Trophoblast cell (in vitro differentiated cells and primary cell): ENCODE data around the gene NME3.

Experiments used
- DNase-seq, 2 donors: peaks; one replicate each; pipeline ENCODE4 v3.0.0-alpha.2; 2016
- H2AFZ ChIP-seq: 2 replicates; pipeline ENCODE4 v1.6.1; 2013; ENCODE audit warnings: low read length, moderate library complexity, mild to moderate bottlenecking; ENCODE audit not compliant: insufficient read depth, poor library complexity
- H2AK5ac ChIP-seq: 2 replicates; pipeline ENCODE4 v1.6.1; 2013; ENCODE audit warnings: mild to moderate bottlenecking, low read length
- H2BK120ac ChIP-seq: 2 replicates; pipeline ENCODE4 v1.6.1; 2013; ENCODE audit warnings: low read length, mild to moderate bottlenecking, moderate library complexity; ENCODE audit not compliant: insufficient read depth, poor library complexity
- H2BK12ac ChIP-seq: 2 replicates; pipeline ENCODE4 v1.6.1; 2013; ENCODE audit warnings: mild to moderate bottlenecking, low read length, moderate library complexity
- H2BK5ac ChIP-seq: 2 replicates; pipeline ENCODE4 v1.6.1; 2013; ENCODE audit warnings: low read length, low read depth, moderate library complexity, mild to moderate bottlenecking; ENCODE audit not compliant: poor library complexity
- H3K14ac ChIP-seq: 2 replicates; pipeline ENCODE4 v1.6.1; 2013; ENCODE audit warnings: mild to moderate bottlenecking, low read length
- H3K18ac ChIP-seq: 2 replicates; pipeline ENCODE4 v1.6.1; 2013; ENCODE audit warnings: mild to moderate bottlenecking, low read length
- H3K23ac ChIP-seq: 2 replicates; pipeline ENCODE4 v1.6.1; 2013; ENCODE audit warnings: low read length
- H3K27ac ChIP-seq: 2 replicates; pipeline ENCODE4 v1.5.1; 2013; ENCODE audit warnings: low read depth, mild to moderate bottlenecking, inconsistent platforms, low read length, moderate library complexity
- H3K27me3 ChIP-seq: 2 replicates; pipeline ENCODE4 v1.6.1; 2013; ENCODE audit warnings: inconsistent platforms, mild to moderate bottlenecking, low read length, moderate library complexity; ENCODE audit not compliant: insufficient read depth
- H3K36me3 ChIP-seq, 2 experiments: 1 replicate in 1 of 2; 2 replicates in 1 of 2; pipeline ENCODE4 v1.6.1; 2013; ENCODE audit warnings: low read length in 2 of 2, mild to moderate bottlenecking in 2 of 2, moderate library complexity in 1 of 2; ENCODE audit not compliant: insufficient read depth in 2 of 2, control insufficient read depth in 1 of 2
- H3K4ac ChIP-seq: 2 replicates; pipeline ENCODE4 v1.6.1; 2013; ENCODE audit warnings: low read depth, mild to moderate bottlenecking, low read length, moderate library complexity
- H3K4me1 ChIP-seq, 2 experiments: 1 replicate in 1 of 2; 2 replicates in 1 of 2; pipeline ENCODE4 v1.6.1; 2013; ENCODE audit warnings: low read length in 2 of 2, mild to moderate bottlenecking in 2 of 2, moderate library complexity in 1 of 2; ENCODE audit not compliant: insufficient read depth in 2 of 2, control insufficient read depth in 1 of 2
- H3K4me2 ChIP-seq: 2 replicates; pipeline ENCODE4 v1.6.1; 2013; ENCODE audit warnings: inconsistent platforms, mild to moderate bottlenecking, low read length, moderate library complexity
- H3K4me3 ChIP-seq: 2 replicates; pipeline ENCODE4 v1.5.1; 2013; ENCODE audit warnings: mild to moderate bottlenecking, low read depth, low read length, inconsistent platforms
- H3K79me1 ChIP-seq: one replicate; pipeline ENCODE4 v1.6.1; 2013; ENCODE audit warnings: low read length
- H3K79me2 ChIP-seq: 2 replicates; pipeline ENCODE4 v1.6.1; 2013; ENCODE audit warnings: low read length, mild to moderate bottlenecking; ENCODE audit not compliant: control insufficient read depth, insufficient read depth, poor library complexity
- H3K9ac ChIP-seq: 2 replicates; pipeline ENCODE4 v1.6.1; 2013; ENCODE audit warnings: mild to moderate bottlenecking, low read length
- H3K9me3 ChIP-seq: 2 replicates; pipeline ENCODE4 v1.6.1; 2013; ENCODE audit warnings: low read depth, mild to moderate bottlenecking, control low read depth, inconsistent platforms, low read length; ENCODE audit not compliant: insufficient read depth
- H4K12ac ChIP-seq: 2 replicates; pipeline ENCODE4 v1.6.1; 2013; ENCODE audit warnings: low read depth, mild to moderate bottlenecking, low read length, moderate library complexity
- H4K8ac ChIP-seq: 2 replicates; pipeline ENCODE4 v1.6.1; 2013; ENCODE audit warnings: low read depth, mild to moderate bottlenecking, low read length, moderate library complexity
- H4K91ac ChIP-seq: one replicate; pipeline ENCODE4 v1.6.1; 2013; ENCODE audit warnings: low read depth, mild to moderate bottlenecking, low read length, moderate library complexity
- WGBS: extraction: QIAGEN DNeasy Blood & Tissue Kit; methylation state at CpG from one replicate; pipeline ENCODE4 v1.1.7; 2013; ENCODE audit warnings: missing lambda C conversion rate; ENCODE audit not compliant: insufficient read length, insufficient coverage; ENCODE audit errors: extremely low coverage; 5-methylcytosine and 5-hydroxymethylcytosine counted together

The NME3 gene

DNA sequence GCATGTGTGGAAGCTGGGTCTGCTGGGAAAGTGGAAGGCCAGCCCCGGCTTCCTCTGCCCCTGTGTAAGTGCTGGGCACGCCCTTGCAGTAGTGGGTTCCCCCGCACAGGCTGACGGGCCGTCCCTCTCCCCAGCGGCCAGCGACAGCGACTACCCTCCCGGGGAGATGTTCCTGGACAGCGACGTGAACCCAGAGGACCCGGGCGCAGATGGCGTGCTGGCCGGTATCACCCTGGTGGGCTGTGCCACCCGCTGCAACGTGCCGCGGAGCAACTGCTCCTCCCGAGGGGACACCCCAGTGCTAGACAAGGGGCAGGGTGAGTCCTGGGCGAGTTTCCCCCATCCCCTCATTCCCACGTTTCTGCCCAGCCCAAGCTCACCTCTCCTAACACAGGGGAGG is 5.5 kb downstream of the NME3 start:
- no peaks in the 10 kb centered on the region for H3K27me3 ChIP-seq
- no peak overlapping the region for H2BK12ac ChIP-seq
- H3K27ac ChIP-seq = no peak overlapping the region
- H3K9me3 ChIP-seq = peaks cover 2% of the 10 kb centered on the region
- H3K4ac ChIP-seq = no peak overlapping the region
- H3K18ac ChIP-seq = no peak overlapping the region
- no peak overlapping the region for H2AK5ac ChIP-seq
- no peak overlapping the region for H3K4me3 ChIP-seq
- no peak overlapping the region for H3K9ac ChIP-seq
- H4K8ac ChIP-seq = no peak overlapping the region
- peaks cover 2% of the 10 kb centered on the region for H3K79me1 ChIP-seq
- peaks cover 0 to 5% of the 10 kb centered on the region in 2 experiments for H3K4me1 ChIP-seq
- no CpG with 5 or more reads among the region's 22 CpGs for WGBS
- no peak overlapping the region for H2BK120ac ChIP-seq
- H3K79me2 ChIP-seq = peaks cover under 1% of the 10 kb centered on the region
- no peak for DNase-seq
- no peak overlapping the region for H3K14ac ChIP-seq
- no peak overlapping the region for H2BK5ac ChIP-seq
- H3K23ac ChIP-seq = no peak overlapping the region
- H2AFZ ChIP-seq = no peak overlapping the region
- peak overlapping the region; percentile 26 for H4K12ac ChIP-seq
- H3K4me2 ChIP-seq = no peak overlapping the region
- H3K36me3 ChIP-seq = peaks cover 74 to 78% of the 10 kb centered on the region in 2 experiments
- H4K91ac ChIP-seq = no peak overlapping the region

DNA sequence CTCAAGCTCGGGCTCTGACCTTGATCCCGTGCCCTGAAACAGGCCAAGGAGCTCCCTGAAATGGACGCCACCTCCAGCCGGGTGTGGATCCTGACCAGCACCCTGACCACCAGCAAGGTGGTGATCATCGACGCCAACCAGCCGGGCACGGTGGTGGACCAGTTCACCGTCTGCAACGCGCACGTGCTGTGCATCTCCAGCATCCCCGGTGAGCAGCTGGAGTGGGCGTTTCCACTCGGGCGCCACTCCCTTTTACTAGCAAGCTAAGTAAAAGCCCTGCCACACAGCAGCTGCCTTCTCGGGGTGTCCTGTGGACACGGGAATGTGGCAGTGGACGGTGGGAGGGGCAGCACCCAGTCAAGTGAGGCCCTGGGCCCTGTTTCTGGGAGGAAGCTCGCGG is 6.4 kb downstream of the NME3 start:
- H3K9me3 ChIP-seq = peaks cover 2% of the 10 kb centered on the region
- H3K4ac ChIP-seq = no peak overlapping the region
- H3K4me2 ChIP-seq = no peak overlapping the region
- no peak overlapping the region for H2BK5ac ChIP-seq
- WGBS = no CpG with 5 or more reads among the region's 21 CpGs
- no peak overlapping the region for H4K12ac ChIP-seq
- H4K91ac ChIP-seq = no peak overlapping the region
- H2AFZ ChIP-seq = no peak overlapping the region
- H3K27me3 ChIP-seq = no peaks in the 10 kb centered on the region
- no peak overlapping the region for H3K23ac ChIP-seq
- H3K4me1 ChIP-seq = no peaks in the 10 kb centered on the region
- no peak overlapping the region for H3K14ac ChIP-seq
- H3K4me3 ChIP-seq = peak overlapping the region; percentile 18
- peaks cover 83 to 85% of the 10 kb centered on the region in 2 experiments for H3K36me3 ChIP-seq
- H3K79me2 ChIP-seq = no peaks in the 10 kb centered on the region
- DNase-seq = no peak
- H2AK5ac ChIP-seq = no peak overlapping the region
- no peak overlapping the region for H3K9ac ChIP-seq
- H3K18ac ChIP-seq = no peak overlapping the region
- H3K27ac ChIP-seq = no peak overlapping the region
- no peaks in the 10 kb centered on the region for H3K79me1 ChIP-seq
- no peak overlapping the region for H4K8ac ChIP-seq
- no peak overlapping the region for H2BK120ac ChIP-seq
- no peak overlapping the region for H2BK12ac ChIP-seq

DNA sequence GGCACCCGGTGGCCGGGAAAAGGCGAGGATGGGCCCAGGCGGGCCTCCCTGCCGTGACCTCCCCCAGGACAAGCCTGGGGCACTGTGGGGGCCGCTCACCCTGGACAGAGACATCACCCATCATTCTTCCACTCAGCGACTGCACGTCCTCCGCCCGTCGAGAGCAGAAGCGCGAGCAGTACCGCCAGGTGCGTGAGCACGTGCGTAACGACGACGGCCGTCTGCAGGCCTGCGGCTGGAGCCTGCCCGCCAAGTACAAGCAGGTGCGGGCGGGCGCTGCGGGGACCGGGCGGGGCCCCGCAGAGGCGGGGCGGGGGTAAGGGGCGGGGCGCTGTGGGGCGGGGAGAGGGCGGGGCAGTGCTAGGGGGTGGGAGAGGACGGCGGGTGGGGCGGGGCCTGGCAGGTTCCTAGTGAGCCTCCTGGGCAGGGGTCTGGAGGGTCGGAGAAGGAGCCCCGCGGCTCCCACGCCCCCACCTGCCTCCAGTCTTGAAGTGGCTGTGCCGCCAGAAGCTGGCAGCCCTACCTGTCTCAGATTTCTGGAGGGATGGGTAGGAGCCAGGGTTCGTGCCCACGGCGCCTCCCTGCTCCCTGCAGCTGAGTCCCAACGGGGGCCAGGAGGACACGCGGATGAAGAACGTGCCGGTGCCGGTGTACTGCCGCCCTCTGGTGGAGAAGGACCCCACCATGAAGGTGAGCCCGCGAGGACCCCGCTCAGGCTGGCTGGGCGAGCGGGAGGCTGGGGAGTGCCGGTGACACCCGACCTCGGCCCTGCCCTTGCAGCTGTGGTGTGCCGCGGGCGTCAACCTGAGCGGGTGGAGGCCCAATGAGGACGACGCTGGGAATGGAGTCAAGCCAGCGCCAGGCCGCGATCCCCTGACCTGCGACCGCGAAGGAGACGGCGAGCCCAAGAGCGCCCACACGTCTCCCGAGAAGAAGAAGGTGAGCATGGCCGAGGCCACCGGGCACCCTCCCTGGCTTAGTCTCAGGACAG is 7.5 kb downstream of the NME3 start:
- peak; percentile 52 to 61 for DNase-seq
- Histone ChIP-seq H3K27ac (no peak overlapping the region), H3K14ac (no peak overlapping the region), H3K4me2 (peak overlapping the region; percentile 27), H4K8ac (no peak overlapping the region), H2BK120ac (no peak overlapping the region), H3K9ac (no peak overlapping the region), H4K91ac (no peak overlapping the region), H3K4ac (no peak overlapping the region), H3K79me2 (no peaks in the 10 kb centered on the region), H2AFZ (no peak overlapping the region), H3K18ac (no peak overlapping the region), H3K23ac (no peak overlapping the region), H2BK5ac (no peak overlapping the region), H2AK5ac (no peak overlapping the region), H3K9me3 (peaks cover 2% of the 10 kb centered on the region), H3K4me3 (peak overlapping the region; percentile 20), H3K79me1 (no peaks in the 10 kb centered on the region), H2BK12ac (no peak overlapping the region), H3K36me3 (peaks cover 78 to 82% of the 10 kb centered on the region in 2 experiments), H3K4me1 (no peaks in the 10 kb centered on the region), H3K27me3 (no peaks in the 10 kb centered on the region), H4K12ac (no peak overlapping the region)
- no CpG with 5 or more reads among the region's 81 CpGs for WGBS

DNA sequence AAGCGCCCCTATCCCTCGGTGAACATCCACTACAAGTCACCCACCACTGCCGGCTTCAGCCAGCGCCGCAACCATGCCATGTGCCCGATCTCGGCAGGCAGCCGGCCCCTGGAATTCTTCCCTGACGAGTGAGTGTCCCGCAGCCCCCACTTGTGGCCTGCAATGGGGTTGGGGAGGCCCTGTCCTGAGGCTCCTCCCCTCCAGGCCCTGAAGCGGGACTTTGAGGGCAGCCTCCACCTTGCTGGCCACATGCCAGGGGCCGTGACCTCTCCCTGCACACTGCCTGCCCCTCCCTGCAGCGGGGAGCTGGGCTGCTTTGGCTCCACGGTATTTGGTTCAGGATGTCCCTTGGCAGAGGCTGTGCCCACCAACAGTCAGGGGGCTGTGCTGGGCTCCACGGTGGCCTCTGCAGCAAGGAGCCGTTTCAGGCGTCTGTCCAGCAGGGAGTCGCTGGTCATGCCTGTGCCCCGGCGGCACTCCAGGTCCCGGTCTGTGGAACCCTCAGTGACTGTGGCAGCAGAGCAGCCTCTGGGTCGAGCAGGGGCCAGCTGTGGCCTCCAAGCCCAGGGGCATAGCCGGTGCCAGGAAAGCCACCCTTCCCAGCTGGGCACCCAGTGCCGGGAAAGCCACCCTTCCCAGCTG is 8.3 kb downstream of the NME3 start:
- Histone ChIP-seq H3K27ac (no peak overlapping the region), H4K8ac (no peak overlapping the region), H3K14ac (no peak overlapping the region), H3K18ac (no peak overlapping the region), H3K27me3 (no peaks in the 10 kb centered on the region), H3K23ac (no peak overlapping the region), H2BK12ac (no peak overlapping the region), H3K4ac (no peak overlapping the region), H2BK5ac (no peak overlapping the region), H4K91ac (no peak overlapping the region), H2AK5ac (no peak overlapping the region), H3K4me2 (no peak overlapping the region), H3K4me3 (no peak overlapping the region), H4K12ac (no peak overlapping the region), H3K9me3 (peaks cover 2% of the 10 kb centered on the region), H3K79me1 (no peaks in the 10 kb centered on the region), H3K4me1 (no peaks in the 10 kb centered on the region), H2BK120ac (no peak overlapping the region), H2AFZ (no peak overlapping the region), H3K36me3 (peaks cover 70 to 77% of the 10 kb centered on the region in 2 experiments), H3K79me2 (no peaks in the 10 kb centered on the region), H3K9ac (no peak overlapping the region)
- no CpG with 5 or more reads among the region's 24 CpGs for WGBS
- DNase-seq = no peak
